Urinary bladder (tissue), 4 donors: Measurements from ENCODE around the gene TCF23. TPM values are rescaled to one million over a fixed set of nuclear protein-coding genes. Genes with fewer than 3 reads are reported as not detected.
A peak's percentile ranks its signal among the peaks of the same experiment; 100 is the strongest.
"Not testable (repeated sequence)": the region's sequence is repeated elsewhere in the genome, so short reads cannot be mapped to it uniquely, and the experiment has no call there.

Experiments
- DNase-seq: peaks from one replicate; pipeline ENCODE4 v3.0.0-alpha.2; 2015; ENCODE audit errors: extremely low spot score
- H3K27ac ChIP-seq: one replicate; pipeline ENCODE4 v1.5.1; 2013; ENCODE audit warnings: low read depth, mild to moderate bottlenecking, moderate library complexity
- H3K36me3 ChIP-seq: one replicate; pipeline ENCODE4 v1.6.1; 2013; ENCODE audit warnings: mild to moderate bottlenecking, moderate library complexity; ENCODE audit not compliant: insufficient read depth
- H3K4me1 ChIP-seq: one replicate; pipeline ENCODE4 v1.6.1; 2013; ENCODE audit warnings: mild to moderate bottlenecking, moderate library complexity; ENCODE audit not compliant: insufficient read depth
- H3K4me3 ChIP-seq: one replicate; pipeline ENCODE4 v1.5.1; 2013; ENCODE audit warnings: low read depth, low read length
- WGBS: extraction: QIAGEN DNeasy Blood & Tissue Kit; methylation state at CpG from one replicate; pipeline ENCODE4 v1.1.7; 2013; 5-methylcytosine and 5-hydroxymethylcytosine counted together
- polyA plus RNA-seq: library from polyadenylated mRNA; stranded (reverse); fragments of 200-250 nt; gene quantifications from one replicate; pipeline ENCODE4 v1.2.3, GENCODE V29; 2013
- total RNA-seq: library from RNA; depleted of rRNA; stranded (reverse); fragments of >200 nt; gene quantifications from one replicate; pipeline ENCODE4 v1.2.3, GENCODE V29; 2014
- donor health status: healthy with polysubstance abuse.
- donor health status: healthy.

TCF23 gene
- total and polyA plus RNA-seq, 2 donors = 0.08 to 0.85 TPM

DNA sequence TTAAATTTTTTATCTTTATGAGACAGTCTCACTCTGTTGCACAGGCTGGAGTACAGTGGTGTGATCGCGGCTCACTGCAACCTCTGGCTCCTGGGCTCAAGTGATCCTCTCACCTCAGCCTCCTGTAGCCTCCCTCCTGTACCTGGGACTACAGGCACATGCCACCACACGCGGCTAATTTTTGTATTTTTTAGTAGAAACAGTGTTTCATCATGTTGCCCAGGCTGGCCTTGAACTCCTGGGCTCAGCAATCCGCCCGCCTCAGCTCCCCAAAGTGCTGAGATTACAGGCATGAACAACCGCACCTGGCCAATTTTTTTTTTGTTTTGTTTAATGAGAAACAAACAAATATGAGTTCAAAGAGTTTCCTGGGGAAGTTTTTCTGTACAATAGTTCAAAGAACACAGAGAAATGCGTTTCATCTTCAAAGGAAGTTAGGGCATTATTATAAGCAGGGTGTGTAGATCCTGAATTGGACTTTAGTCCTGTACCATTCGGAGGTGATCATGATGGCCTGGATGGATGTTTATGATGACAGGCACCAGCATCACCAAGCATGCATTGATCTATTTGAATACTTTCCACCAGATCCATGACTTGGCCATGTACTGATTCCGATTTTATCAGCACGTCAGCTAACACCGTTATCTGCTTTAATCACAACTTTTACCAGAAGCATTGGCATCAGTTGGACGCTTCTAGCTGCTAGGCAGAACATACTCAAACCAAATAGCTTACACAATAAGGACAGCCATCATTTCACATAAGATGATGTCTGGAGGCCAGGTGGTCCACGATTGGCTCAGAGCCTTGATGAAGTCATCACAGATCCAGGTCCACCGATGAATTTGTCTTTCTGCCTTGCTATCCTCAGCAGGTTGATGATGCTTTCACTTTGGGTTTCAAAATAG, 28.9 kb downstream of the TCF23 start:
- DNase-seq = no peak
- WGBS = 75% methylated on average over 15 of the region's 15 CpGs
- H3K36me3 ChIP-seq = no peaks in the 10 kb centered on the region
- no peak overlapping the region for H3K4me3 ChIP-seq
- no peak overlapping the region for H3K27ac ChIP-seq
- no peaks in the 10 kb centered on the region for H3K4me1 ChIP-seq

- H3K36me3 ChIP-seq = no peaks in the 10 kb centered on the region
- 88% methylated on average over 3 of the region's 3 CpGs for WGBS
- DNase-seq = no peak
Observed at GRCh38 chr2:27178469-27178868, 29.7 kb downstream of the TCF23 start.

GRCh38 chr2:27179344-27180000, 30.7 kb downstream of the TCF23 start:
- H3K4me3 ChIP-seq = no peak overlapping the region
- WGBS = 66% methylated on average over 3 of the region's 3 CpGs
- H3K36me3 ChIP-seq = no peaks in the 10 kb centered on the region

More at GRCh38 chr2:27178469-27178868, 29.7 kb downstream of the TCF23 start:
- Histone ChIP-seq H3K4me1 (no peaks in the 10 kb centered on the region), H3K27ac (no peak overlapping the region), H3K4me3 (no peak overlapping the region)

DNA sequence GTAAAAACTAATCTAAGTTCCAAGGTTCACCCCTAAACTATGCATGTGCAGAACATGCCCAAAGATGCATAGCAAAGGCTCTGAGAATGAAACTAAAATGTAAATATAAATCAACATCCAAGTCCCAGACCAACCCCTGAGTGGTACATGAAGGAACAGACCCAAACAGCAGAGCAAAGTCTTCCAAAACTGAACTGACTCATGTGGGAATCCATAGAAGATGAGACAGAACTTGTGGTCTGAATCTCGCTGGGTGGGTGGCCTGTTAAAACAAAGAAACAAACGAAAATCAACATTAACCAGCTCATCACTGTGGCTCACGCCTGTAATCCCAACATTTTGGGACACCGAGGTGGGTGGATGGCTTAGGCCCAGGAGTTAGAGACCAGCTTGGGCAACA, 33.5 kb downstream of the TCF23 start:
- H3K27ac ChIP-seq = no peak overlapping the region

More at GRCh38 chr2:27179344-27180000, 30.7 kb downstream of the TCF23 start:
- DNase-seq = no peak
- H3K27ac ChIP-seq = no peak overlapping the region
- H3K4me1 ChIP-seq = no peaks in the 10 kb centered on the region

GRCh38 chr2:27184115-27184514, 35.3 kb downstream of the TCF23 start:
- WGBS = 70% methylated on average over 4 of the region's 4 CpGs
- DNase-seq = no peak

More for the DNA sequence above, 33.5 kb downstream of the TCF23 start:
- WGBS = 55% methylated on average over 4 of the region's 4 CpGs
- Histone ChIP-seq H3K4me1 (no peaks in the 10 kb centered on the region), H3K36me3 (no peaks in the 10 kb centered on the region), H3K4me3 (no peak overlapping the region)
- no peak for DNase-seq

GRCh38 chr2:27185331-27186026, 36.7 kb downstream of the TCF23 start:
- 10% methylated on average over 6 of the region's 6 CpGs for WGBS
- DNase-seq = no peak
- Histone ChIP-seq H3K4me3 (no peak overlapping the region), H3K4me1 (no peaks in the 10 kb centered on the region), H3K36me3 (no peaks in the 10 kb centered on the region), H3K27ac (peak overlapping the region; percentile 28)

More at GRCh38 chr2:27184115-27184514, 35.3 kb downstream of the TCF23 start:
- H3K36me3 ChIP-seq = no peaks in the 10 kb centered on the region
- no peak overlapping the region for H3K27ac ChIP-seq
- no peak overlapping the region for H3K4me3 ChIP-seq
- H3K4me1 ChIP-seq = no peaks in the 10 kb centered on the region

DNA sequence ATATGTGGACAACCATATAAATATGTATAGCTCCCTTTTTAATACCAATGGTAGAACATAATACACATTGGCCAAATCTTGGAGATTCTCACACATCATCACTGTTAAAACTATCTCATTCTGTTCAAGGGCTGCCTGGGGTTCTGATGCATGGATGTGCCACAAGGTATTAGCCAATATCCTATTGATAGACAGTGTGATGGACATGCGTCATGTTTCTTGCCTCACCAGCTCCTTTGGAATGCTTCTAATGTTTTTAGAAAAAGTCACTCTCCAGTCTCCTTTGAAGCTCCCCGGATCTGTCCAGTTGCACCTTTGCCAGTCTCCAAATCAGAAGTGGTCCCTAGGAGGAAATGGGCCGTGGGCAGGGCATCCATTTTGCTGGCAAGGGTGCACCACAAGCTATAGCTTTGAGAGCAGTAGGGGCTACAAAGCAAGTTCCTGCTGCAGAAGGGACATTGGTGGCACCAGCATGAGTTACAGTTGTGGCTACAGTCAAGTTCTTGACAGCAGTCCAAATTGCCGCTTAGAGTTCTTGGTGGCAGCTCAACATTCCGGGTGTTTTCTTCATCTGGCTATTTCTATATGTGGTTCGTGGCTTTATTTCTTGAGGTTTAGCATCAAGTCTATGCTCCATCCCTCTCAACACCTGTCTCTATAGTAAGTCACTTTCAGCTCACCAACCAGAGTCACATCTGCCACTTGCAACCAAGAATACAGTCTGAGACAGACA, 38.0 kb downstream of the TCF23 start:
- Histone ChIP-seq H3K36me3 (no peaks in the 10 kb centered on the region), H3K4me3 (no peak overlapping the region), H3K27ac (no peak overlapping the region), H3K4me1 (no peaks in the 10 kb centered on the region)
- DNase-seq = no peak
- 75% methylated on average over 6 of the region's 6 CpGs for WGBS

GRCh38 chr2:27189989-27190388, 41.2 kb downstream of the TCF23 start:
- H3K4me1 ChIP-seq = no peaks in the 10 kb centered on the region

GRCh38 chr2:27191070-27191829, 42.4 kb downstream of the TCF23 start:
- Histone ChIP-seq H3K36me3 (no peaks in the 10 kb centered on the region), H3K27ac (no peak overlapping the region), H3K4me3 (no peak overlapping the region), H3K4me1 (no peaks in the 10 kb centered on the region)
- WGBS = 42% methylated on average over 8 of the region's 8 CpGs
- peak; percentile 37 for DNase-seq

More at GRCh38 chr2:27189989-27190388, 41.2 kb downstream of the TCF23 start:
- Histone ChIP-seq H3K36me3 (no peaks in the 10 kb centered on the region), H3K27ac (no peak overlapping the region), H3K4me3 (no peak overlapping the region)
- 92% methylated on average over 8 of the region's 8 CpGs for WGBS
- DNase-seq = no peak

GRCh38 chr2:27194538-27195354, 45.9 kb downstream of the TCF23 start:
- Histone ChIP-seq H3K36me3 (no peaks in the 10 kb centered on the region), H3K27ac (no peak overlapping the region), H3K4me1 (no peaks in the 10 kb centered on the region), H3K4me3 (no peak overlapping the region)
- 68% methylated on average over 17 of the region's 17 CpGs for WGBS
- DNase-seq = no peak

DNA sequence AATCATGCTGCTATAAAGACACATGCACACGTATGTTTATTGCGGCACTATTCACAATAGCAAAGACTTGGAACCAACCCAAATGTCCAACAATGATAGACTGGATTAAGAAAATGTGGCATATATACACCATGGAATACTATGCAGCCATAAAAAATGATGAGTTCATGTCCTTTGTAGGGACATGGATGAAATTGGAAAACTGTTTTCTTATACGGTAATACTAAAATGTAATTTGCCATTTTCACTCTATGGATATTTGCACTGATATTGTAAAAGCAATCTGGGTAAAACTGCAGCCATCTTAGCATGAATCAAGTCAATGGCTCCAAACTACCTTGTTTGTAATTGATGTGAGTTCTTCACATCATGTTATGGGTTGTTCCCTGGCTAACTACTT, 47.0 kb downstream of the TCF23 start:
- 77% methylated on average over 3 of the region's 3 CpGs for WGBS
- not testable (repeated sequence) for DNase-seq

DNA sequence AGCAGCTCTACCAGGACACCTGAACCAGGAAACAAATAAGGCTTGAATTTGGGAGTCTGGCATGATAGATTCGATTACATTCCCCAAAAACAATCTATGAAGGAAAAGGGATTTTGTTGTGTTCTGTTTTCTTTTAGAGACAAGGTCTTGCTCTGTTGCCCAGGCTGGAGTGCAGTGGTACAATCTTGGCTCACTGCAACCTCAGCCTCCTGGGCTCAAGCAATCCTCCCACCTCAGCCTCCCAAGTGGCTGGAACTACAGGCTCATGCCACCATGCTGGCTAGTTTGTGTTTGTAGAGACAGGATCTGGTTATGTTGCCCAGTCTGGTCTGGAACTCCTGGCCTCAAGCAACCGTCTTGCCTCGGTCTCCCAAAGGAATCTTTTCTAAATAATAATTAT, 49.3 kb downstream of the TCF23 start:
- not testable (repeated sequence) for H3K4me3 ChIP-seq, H3K27ac ChIP-seq, H3K4me1 ChIP-seq, H3K36me3 ChIP-seq, DNase-seq
- WGBS = 85% methylated on average over 3 of the region's 3 CpGs

More for the DNA sequence above, 47.0 kb downstream of the TCF23 start:
- not testable (repeated sequence) for H3K36me3 ChIP-seq, H3K4me3 ChIP-seq, H3K27ac ChIP-seq, H3K4me1 ChIP-seq
